ENCODE results near the gene HBZ. TPM values are rescaled to one million over a fixed set of nuclear protein-coding genes. Genes with fewer than 3 reads are reported as not detected.

Gene HBZ
- total and polyA plus RNA-seq, 2 of the 13 experiments (the other 11 are each of a cell fraction or from before 2014, with no cell fraction given): 0.21 TPM; not detected in 1

DNA sequence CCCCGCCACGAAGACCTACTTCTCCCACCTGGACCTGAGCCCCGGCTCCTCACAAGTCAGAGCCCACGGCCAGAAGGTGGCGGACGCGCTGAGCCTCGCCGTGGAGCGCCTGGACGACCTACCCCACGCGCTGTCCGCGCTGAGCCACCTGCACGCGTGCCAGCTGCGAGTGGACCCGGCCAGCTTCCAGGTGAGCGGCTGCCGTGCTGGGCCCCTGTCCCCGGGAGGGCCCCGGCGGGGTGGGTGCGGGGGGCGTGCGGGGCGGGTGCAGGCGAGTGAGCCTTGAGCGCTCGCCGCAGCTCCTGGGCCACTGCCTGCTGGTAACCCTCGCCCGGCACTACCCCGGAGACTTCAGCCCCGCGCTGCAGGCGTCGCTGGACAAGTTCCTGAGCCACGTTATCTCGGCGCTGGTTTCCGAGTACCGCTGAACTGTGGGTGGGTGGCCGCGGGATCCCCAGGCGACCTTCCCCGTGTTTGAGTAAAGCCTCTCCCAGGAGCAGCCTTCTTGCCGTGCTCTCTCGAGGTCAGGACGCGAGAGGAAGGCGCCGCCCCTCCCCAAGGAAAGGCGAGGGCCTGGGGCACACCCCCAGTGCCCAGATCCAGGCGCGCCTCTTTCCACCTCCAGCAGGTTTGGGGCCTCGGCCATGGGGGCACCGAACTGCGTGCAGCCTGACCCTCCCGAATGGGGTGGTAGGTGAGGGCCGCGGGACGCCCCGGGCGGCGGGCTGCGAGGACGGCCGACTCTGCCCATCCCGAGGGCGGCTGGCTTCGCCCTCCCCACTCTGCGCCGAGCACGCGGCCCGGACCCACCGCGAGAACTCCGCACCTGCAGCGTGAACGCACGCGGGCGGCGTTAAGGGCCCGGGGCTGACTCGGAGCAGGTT is 28.5 kb downstream of the HBZ start (continued):
- no peak for TF ChIP-seq ZNF550 (CRISPR knock-in tag; IDR thresholded peaks at IDR 0.05; ENCODE audit: borderline replicate concordance)
- TF ChIP-seq GABPA (IDR thresholded peaks at IDR 0.05; ENCODE audit: low read depth, low read length): no peak
- TF ChIP-seq GABPA (CRISPR knock-in tag; IDR thresholded peaks at IDR 0.05; ENCODE audit: low read depth): no peak
- no peak for TF ChIP-seq TBP (CRISPR knock-in tag; IDR thresholded peaks at IDR 0.05)
- peak; percentile 99; the same call in 1 of the 2 replicates for TF ChIP-seq EEA1 (CRISPR knock-in tag; IDR thresholded peaks at IDR 0.05; ENCODE audit: borderline replicate concordance)
- TF ChIP-seq, protein P1, sequence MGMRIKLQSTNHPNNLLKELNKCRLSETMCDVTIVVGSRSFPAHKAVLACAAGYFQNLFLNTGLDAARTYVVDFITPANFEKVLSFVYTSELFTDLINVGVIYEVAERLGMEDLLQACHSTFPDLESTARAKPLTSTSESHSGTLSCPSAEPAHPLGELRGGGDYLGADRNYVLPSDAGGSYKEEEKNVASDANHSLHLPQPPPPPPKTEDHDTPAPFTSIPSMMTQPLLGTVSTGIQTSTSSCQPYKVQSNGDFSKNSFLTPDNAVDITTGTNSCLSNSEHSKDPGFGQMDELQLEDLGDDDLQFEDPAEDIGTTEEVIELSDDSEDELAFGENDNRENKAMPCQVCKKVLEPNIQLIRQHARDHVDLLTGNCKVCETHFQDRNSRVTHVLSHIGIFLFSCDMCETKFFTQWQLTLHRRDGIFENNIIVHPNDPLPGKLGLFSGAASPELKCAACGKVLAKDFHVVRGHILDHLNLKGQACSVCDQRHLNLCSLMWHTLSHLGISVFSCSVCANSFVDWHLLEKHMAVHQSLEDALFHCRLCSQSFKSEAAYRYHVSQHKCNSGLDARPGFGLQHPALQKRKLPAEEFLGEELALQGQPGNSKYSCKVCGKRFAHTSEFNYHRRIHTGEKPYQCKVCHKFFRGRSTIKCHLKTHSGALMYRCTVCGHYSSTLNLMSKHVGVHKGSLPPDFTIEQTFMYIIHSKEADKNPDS (CRISPR knock-in tag; IDR thresholded peaks at IDR 0.05): peak; percentile 96
- TF ChIP-seq ZNF784 (CRISPR knock-in tag; IDR thresholded peaks at IDR 0.05; ENCODE audit: borderline replicate concordance): peak; percentile 98
- peak; percentile 99; the same call in 1 of the 2 replicates for TF ChIP-seq KIAA2018 (CRISPR knock-in tag; IDR thresholded peaks at IDR 0.05; ENCODE audit: borderline replicate concordance)
- TF ChIP-seq ZNF556 (CRISPR knock-in tag; IDR thresholded peaks at IDR 0.05; ENCODE audit: borderline replicate concordance): peak; percentile 51; the same call in 1 of the 2 replicates
- TF ChIP-seq HMGA1 (CRISPR knock-in tag; conservative IDR thresholded peaks at IDR 0.05): no peak
- peak; percentile 94 for TF ChIP-seq ZFY (CRISPR knock-in tag; IDR thresholded peaks at IDR 0.05)
- peak; percentile 91; the same call in 1 of the 2 replicates for TF ChIP-seq ZFP82 (CRISPR knock-in tag; IDR thresholded peaks at IDR 0.05; ENCODE audit: borderline replicate concordance)
- peak in 1 of 2 experiments; percentile 79; a peak in 2 of 4 replicates for TF ChIP-seq POLR2A (IDR thresholded peaks at IDR 0.05; ENCODE audit: insufficient read depth in 1 of 2, low read depth in 2 of 2, low read length in 2 of 2)
- TF ChIP-seq SRY (CRISPR knock-in tag; IDR thresholded peaks at IDR 0.05): peak; percentile 99
